ENCODE measurements around the gene RRP36. TPM values are rescaled to one million over a fixed set of nuclear protein-coding genes. Genes with fewer than 3 reads are reported as not detected.

Gene RRP36
- total RNA-seq, 2 donors from 2014 or later, result 29.0 to 40.6 TPM

DNA sequence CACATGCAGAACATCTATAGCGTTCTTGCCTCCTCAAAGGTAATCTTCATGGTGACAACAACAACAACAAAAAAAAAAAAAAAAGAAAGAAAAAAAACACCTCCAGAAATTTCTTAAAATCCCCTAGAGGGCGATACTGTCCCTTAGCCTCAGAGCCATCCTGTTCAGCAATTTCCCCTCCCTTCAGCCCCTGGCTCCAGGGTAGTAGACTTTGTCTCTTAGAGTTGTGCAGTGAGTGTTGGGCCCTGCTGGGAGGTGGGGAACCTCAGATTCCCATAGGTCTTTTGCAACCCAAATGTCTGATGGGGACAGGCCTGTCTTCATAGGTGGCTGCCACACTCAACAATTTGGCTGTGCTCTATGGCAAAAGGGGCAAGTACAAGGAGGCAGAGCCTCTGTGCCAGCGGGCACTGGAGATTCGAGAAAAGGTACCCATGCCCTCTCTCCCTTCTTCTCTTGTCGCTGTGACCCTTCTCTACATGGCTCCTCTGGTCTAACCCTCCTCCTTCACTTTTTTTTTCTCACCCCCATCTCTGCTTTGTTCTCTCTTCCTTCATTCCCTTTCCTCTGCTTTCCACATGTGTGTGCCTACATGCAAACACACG, 48.7 kb downstream of the RRP36 start:
- no peaks in the 10 kb centered on the region for H3K9me3 ChIP-seq
- no peak for DNase-seq (ENCODE audit: low spot score)
- H3K4me1 ChIP-seq, result no peaks in the 10 kb centered on the region
- TF ChIP-seq, protein P1, sequence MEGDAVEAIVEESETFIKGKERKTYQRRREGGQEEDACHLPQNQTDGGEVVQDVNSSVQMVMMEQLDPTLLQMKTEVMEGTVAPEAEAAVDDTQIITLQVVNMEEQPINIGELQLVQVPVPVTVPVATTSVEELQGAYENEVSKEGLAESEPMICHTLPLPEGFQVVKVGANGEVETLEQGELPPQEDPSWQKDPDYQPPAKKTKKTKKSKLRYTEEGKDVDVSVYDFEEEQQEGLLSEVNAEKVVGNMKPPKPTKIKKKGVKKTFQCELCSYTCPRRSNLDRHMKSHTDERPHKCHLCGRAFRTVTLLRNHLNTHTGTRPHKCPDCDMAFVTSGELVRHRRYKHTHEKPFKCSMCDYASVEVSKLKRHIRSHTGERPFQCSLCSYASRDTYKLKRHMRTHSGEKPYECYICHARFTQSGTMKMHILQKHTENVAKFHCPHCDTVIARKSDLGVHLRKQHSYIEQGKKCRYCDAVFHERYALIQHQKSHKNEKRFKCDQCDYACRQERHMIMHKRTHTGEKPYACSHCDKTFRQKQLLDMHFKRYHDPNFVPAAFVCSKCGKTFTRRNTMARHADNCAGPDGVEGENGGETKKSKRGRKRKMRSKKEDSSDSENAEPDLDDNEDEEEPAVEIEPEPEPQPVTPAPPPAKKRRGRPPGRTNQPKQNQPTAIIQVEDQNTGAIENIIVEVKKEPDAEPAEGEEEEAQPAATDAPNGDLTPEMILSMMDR (IDR thresholded peaks at IDR 0.05), result peak in 1 of 2 donors; percentile 55
- H3K36me3 ChIP-seq, result peaks cover 54% of the 10 kb centered on the region
- H3K27me3 ChIP-seq, result no peaks in the 10 kb centered on the region
- no peak overlapping the region for H3K4me3 ChIP-seq
- no peak overlapping the region for H3K27ac ChIP-seq

DNA sequence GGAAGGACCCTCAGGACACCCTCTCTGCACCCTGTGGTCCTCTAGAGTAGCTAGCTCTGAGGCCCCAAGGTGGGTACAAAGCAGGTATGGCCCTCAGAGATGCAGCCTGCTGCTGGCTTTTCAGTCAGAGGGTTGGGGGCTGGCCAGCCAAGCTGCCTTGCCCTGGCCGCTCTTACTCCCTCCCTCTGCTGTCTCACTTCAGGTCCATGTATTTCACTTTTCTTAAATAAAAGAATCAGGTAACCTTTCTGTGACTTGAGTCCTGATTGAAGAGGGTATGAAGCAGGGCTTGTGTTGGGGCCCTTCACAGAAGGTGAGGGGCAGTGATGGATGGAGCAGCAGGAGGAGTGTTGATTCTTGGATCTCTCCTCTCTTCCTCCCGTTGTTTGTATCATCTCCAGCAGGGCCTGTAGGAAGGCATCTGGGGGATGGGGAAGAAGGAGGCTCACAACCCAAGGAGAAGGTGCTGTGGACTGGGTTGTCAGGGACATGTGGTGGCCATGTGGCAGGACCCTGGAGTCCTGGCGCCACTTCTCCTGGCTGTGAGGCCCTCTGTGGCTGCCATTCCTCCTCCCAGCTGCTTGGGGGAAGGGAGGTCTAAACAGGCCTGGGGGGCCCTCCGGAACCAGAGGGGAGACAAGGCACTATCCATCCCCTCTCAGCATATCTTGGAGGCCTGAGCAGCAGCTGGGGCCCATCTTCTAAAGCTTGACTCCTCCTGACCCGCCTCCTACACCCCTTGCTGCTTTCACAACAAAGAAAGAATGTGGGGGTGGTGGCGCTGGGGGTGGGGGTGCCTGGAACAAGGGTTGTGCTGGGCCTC, 53.6 kb downstream of the RRP36 start:
- H3K36me3 ChIP-seq, result peaks cover 36% of the 10 kb centered on the region
- H3K27me3 ChIP-seq, result no peaks in the 10 kb centered on the region
- TF ChIP-seq, protein P1 (IDR thresholded peaks at IDR 0.05), result no peak
- no peak overlapping the region for H3K27ac ChIP-seq
- H3K4me1 ChIP-seq, result peaks cover 0 to 21% of the 10 kb centered on the region in 2 donors
- no peaks in the 10 kb centered on the region for H3K9me3 ChIP-seq
- H3K4me3 ChIP-seq, result no peak overlapping the region
- no peak for DNase-seq (ENCODE audit: low spot score)

DNA sequence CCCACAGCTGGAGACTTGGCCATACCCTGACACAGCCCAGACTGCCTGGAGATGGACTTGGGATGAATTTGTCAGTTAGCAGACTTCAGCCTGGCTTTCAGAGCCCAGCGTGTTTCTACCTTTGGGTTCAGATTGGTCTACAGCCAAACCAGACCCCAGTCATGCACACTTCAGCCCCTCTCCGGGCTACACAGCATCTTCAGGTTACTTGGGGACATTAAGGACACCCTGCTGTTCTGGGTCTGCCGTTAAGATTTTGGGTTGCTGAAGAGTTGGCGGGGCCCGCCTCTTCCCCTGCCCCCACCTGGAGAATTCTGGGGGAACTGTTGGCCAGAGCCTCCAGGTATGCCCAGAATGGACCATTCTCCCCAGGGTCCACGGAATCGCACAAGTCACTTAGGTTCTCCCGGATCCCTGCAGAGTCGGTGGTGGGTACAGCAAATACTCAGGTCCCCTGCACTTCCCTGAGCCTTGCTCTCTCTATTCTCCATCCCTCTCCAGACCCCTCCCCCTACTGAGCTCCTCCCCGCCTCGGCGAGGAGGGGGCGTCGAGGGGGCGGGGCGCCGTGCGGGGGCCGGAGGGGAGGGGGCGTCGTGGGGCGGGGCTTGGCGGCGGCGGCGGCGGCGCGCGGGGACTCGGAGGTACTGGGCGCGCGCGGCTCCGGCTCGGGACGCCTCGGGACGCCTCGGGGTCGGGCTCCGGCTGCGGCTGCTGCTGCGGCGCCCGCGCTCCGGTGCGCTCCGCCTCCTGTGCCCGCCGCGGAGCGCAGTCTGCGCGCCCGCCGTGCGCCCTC, 54.4 kb downstream of the RRP36 start, which contains the start of gene PTK7:
TSS of gene PTK7 (plus strand) at position 645 of the 794 bp plus-strand sequence. CDS start 175 bp downstream, outside the sequence.
- peaks cover 31% of the 10 kb centered on the region for H3K36me3 ChIP-seq
- TF ChIP-seq, protein P1 (IDR thresholded peaks at IDR 0.05), result no peak
- H3K4me1 ChIP-seq, result peaks cover 0 to 21% of the 10 kb centered on the region in 2 donors
- H3K27me3 ChIP-seq, result no peaks in the 10 kb centered on the region
- H3K27ac ChIP-seq, result no peak within 1 kb of the TSS
- no peaks in the 10 kb centered on the region for H3K9me3 ChIP-seq
- DNase-seq (ENCODE audit: low spot score), result no peak
- peak within 1 kb of the TSS; percentile 59 to 64 for H3K4me3 ChIP-seq

DNA sequence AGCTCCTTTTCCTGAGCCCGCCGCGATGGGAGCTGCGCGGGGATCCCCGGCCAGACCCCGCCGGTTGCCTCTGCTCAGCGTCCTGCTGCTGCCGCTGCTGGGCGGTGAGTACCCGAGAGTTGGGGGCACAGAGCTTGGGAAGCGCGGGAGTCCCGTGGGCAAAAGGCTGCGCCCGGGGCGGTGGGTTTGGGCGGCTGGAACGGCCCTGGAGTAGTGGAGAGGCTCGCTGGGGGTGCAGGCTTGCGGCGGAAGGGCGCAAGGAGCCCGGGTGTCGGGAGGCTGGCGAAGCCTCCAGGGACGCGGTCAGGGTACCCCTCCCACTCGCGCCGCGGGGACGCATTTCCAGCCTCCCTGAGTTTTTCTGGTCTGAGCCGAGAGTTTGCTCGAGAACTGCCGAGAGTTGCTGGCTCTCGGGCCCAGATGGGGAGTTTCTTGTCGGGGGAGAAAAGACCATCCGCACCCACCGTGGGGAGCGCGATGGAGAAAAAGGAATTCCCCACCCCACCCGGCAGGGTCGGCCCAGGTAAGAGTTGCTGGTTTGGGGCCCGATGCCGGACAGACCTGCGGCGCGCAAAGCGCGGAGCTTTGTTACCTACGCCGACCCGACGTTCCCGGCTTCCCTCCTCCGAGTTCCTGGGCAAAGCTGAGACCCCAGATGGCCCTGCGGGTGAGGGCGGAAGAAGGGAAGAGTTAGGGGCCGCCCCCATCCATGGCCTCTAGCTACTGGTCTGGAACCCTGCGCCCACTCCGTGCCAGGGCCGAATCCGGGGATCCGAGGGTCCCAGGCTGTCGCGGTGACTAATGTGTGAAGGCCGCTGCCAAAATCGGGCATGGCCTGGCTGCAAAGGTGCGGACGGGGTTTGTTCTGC, 55.3 kb downstream of the RRP36 start:
- Histone ChIP-seq H3K4me1 (peaks cover 0 to 21% of the 10 kb centered on the region in 2 donors), H3K9me3 (no peaks in the 10 kb centered on the region), H3K27me3 (no peaks in the 10 kb centered on the region), H3K27ac (no peak overlapping the region), H3K4me3 (peak overlapping the region; percentile 59 to 64), H3K36me3 (peaks cover 24% of the 10 kb centered on the region)
- DNase-seq (ENCODE audit: low spot score), result no peak
- TF ChIP-seq, protein P1 (IDR thresholded peaks at IDR 0.05), result no peak

DNA sequence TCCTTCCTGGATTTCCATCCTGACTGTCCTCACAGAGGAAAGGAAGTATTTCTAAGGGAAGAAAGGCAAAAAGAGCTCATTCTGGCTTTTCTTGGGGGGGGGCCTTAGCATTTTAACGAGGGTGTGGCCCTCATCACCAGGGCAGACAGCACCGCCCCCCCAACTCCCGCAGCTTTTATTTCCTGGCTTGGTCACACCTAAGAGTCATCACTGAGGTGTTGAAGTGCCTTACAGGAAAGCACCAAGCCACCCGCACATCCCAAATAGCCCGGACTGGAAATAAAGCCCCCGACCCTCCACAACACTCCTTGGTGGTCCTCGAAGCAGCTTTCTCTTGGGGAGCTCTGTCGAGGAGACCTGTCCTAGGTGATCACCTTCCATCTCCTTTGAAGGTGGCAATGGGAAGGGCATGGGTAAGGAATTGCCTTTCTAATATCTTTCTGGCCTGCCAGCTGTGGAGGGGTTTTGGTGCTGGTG, 55.9 kb downstream of the RRP36 start:
- Histone ChIP-seq H3K27me3 (no peaks in the 10 kb centered on the region), H3K4me3 (peak overlapping the region; percentile 59 to 64), H3K4me1 (peaks cover 0 to 21% of the 10 kb centered on the region in 2 donors), H3K9me3 (no peaks in the 10 kb centered on the region), H3K27ac (no peak overlapping the region), H3K36me3 (peaks cover 17% of the 10 kb centered on the region)
- no peak for DNase-seq (ENCODE audit: low spot score)
- TF ChIP-seq, protein P1 (IDR thresholded peaks at IDR 0.05), result no peak

Measured in right atrium auricular region (tissue), 2 donors.